GM12875 (cell line): ENCODE results near the gene WNK3.
"Not testable (repeated sequence)": the region's sequence is repeated elsewhere in the genome, so short reads cannot be mapped to it uniquely, and the experiment has no call there.

Experiments used
- H3K4me3 ChIP-seq: one replicate; pipeline ENCODE4 v1.5.1; 2011; ENCODE audit warnings: low read depth, low read length, control low read depth
- TF ChIP-seq, protein P1 (sequence below): IDR thresholded peaks from 2 replicates; pipeline ENCODE4 v1.5.1; 2011; ENCODE audit warnings: low read depth, mild to moderate bottlenecking, control low read depth, inconsistent platforms, low read length, moderate library complexity, borderline replicate concordance; ENCODE audit not compliant: insufficient read depth

The WNK3 gene

DNA sequence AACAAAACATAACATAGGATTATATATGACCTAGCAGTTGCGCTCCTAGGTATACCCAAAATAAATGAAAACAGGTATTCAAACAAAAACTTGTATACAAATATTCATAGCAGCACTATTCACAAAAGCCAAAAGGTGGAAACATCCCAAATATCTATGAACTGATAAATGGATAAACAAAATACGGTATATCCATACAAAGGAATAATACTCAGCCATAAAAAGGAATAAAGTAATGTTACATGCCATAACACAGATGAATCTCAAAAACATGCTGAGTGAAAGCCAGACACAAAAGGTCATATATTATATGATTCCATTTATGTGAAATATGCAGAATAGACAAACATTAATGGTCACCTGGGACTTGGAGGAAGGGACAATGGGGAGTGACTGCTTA lies 5.2 kb downstream of the WNK3 start:
- TF ChIP-seq, protein P1, sequence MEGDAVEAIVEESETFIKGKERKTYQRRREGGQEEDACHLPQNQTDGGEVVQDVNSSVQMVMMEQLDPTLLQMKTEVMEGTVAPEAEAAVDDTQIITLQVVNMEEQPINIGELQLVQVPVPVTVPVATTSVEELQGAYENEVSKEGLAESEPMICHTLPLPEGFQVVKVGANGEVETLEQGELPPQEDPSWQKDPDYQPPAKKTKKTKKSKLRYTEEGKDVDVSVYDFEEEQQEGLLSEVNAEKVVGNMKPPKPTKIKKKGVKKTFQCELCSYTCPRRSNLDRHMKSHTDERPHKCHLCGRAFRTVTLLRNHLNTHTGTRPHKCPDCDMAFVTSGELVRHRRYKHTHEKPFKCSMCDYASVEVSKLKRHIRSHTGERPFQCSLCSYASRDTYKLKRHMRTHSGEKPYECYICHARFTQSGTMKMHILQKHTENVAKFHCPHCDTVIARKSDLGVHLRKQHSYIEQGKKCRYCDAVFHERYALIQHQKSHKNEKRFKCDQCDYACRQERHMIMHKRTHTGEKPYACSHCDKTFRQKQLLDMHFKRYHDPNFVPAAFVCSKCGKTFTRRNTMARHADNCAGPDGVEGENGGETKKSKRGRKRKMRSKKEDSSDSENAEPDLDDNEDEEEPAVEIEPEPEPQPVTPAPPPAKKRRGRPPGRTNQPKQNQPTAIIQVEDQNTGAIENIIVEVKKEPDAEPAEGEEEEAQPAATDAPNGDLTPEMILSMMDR: no peak
- no peak overlapping the region for H3K4me3 ChIP-seq

DNA sequence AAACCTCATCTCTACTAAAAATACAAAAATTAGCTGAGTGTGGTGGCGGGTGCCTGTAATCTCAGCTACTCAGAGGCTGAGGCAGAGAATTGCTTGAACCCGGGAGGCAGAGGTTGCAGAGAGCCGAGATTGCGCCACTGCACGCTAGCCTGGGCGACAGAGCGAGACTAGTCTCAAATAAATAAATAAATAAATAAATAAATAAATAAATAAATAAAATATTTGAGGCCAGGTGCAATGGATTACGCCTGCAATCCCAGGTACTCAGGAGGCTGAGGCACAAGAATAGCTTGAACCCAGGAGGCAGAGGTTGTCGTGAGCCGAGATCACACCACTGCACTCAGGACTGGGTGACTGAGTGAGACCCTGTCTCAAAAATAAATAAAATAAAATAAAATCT lies 20.5 kb downstream of the WNK3 start:
- not testable (repeated sequence) for H3K4me3 ChIP-seq

DNA sequence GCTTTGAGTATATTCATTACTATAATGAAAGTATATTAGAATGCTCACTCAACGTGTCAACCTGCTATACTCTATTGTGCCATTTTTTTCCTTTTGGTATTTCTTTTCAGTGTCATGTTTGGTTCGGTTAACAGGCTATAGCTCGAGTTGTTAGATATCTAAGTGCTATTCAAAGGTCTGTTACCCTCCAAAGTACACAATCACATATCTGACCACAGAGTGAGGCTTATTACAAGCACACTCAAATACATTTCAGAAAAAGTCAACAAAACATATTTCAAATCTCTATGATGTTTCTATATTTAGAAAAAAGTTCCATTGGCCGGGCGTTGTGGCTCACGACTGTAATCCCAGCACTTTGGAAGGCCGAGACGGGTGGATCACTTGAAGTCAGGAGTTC lies 32.8 kb downstream of the WNK3 start:
- H3K4me3 ChIP-seq: no peak overlapping the region
- TF ChIP-seq, protein P1: no peak

DNA sequence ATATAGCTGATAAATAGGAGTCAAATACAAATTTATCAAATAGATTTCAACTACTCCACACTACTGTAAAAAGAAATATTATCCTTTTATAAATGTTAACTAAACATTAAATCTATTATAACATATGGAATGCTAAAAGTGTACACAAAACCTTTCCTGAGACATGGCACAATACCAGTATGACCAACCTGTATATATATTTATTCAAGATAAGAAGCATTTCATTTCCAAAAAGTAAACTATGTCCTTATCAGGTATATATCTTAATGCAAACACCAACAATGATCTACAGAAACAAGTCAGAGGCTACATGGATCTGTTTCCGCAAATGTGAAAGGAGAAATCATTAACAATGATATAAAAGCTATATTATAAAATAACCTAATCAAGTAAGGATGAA lies 37.8 kb downstream of the WNK3 start:
- H3K4me3 ChIP-seq: no peak overlapping the region
- TF ChIP-seq, protein P1: no peak

DNA sequence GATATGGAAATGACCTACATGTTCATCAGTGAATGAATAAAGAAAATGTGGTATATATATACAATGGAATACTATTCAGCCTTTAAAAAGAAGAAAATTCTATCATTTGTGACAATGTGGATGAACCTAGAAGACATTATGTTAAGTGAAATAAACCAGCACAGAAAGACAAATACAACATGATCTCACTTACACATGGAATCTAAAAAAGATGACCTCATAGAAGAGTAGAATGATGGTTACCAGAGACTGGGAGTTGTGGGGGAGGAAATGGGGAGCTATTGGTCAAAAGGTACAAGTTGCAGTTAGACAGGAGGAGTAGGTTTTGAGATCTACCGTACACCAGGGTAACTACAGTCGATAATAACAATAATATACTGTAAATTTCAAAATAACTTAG lies 51.5 kb downstream of the WNK3 start:
- TF ChIP-seq, protein P1: no peak

DNA sequence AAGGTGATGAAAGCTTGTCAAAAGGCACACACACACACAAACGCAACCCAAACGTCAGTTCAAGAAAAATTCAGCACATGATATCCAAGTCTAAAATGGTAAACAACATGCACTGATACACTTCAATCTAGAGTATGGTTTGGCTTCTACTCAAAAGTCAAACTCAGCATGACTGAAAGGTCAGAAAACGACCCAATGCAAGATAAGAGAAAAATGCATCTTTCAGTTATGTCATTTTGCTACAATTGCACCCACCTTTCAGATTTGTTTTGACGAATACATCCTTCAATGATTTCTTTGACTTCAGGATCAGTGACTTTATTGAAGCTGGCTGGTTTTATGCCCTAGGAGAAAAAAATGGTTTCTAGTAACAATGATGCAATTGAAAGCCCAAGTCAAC lies 56.3 kb downstream of the WNK3 start:
- H3K4me3 ChIP-seq: no peak overlapping the region
- TF ChIP-seq, protein P1: no peak

More for the DNA sequence above, 51.5 kb downstream of the WNK3 start:
- no peak overlapping the region for H3K4me3 ChIP-seq

DNA sequence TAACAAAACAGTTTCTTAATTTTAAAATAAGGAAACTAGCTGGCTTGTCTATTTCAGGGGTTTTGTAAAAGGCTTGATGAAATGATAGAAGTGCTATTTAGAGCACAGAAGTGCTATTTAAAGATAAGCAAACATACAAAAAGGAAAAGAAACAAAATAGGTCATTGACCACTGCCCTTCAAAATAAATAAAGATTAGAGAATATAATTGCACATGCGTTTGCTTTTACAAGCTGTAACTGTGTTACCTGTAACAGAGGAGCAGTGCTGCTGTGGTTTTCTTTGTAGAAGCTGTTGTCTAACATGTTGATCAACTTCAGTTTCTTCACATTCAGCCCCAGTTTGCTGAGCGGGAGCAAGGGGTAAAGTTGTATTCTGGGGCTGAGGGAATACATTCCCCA lies 63.5 kb downstream of the WNK3 start:
- H3K4me3 ChIP-seq: no peak overlapping the region
- TF ChIP-seq, protein P1: no peak

DNA sequence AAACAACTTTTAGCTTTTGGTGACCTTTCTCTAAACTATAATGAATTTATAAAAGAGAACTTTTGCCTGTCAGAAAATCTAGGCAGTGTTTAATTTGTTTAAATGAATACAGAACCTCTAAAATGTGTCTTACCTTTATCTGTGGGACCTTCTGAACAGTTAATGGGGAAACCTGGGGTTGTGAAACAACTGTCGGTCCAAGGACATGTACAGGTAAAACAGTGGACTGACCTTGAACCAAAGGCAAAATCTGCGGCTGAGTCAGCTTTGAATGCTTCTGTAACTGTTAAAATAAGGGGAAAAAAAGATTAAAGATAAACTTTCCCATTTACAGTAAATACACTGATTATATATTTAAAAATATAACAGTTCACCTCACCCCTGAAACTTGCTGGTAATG lies 65.1 kb downstream of the WNK3 start:
- H3K4me3 ChIP-seq: no peak overlapping the region
- TF ChIP-seq, protein P1: no peak
